A673 (cell line): ENCODE results near the gene HOOK2. TPM values are rescaled to one million over a fixed set of nuclear protein-coding genes. Genes with fewer than 3 reads are reported as not detected.

ENCODE experiments used
- BruUV-seq: library from RNA; stranded (reverse); fragments of 400-500 nt; replicated peaks from 2 replicates; lab custom pipeline; 2021; lab: Mats Ljungman, UMichigan
- CTCF ChIA-PET: fragments of 300-600 bp; sonication (Branson Sonifier 250); formaldehyde crosslinking; loops from one replicate; lab custom pipeline; 2022; ENCODE audit warnings: antibody characterized with exemption; lab: Charles Lee
- POLR2A ChIA-PET: fragments of 300-600 bp; sonication (Branson Sonifier 250); formaldehyde crosslinking; loops from one replicate; lab custom pipeline; 2022; ENCODE audit warnings: antibody characterized with exemption; ENCODE audit not compliant: low non-redundant PET; lab: Charles Lee
- DNase-seq: peaks from one replicate; pipeline ENCODE4 v3.0.0-alpha.2; 2015; ENCODE audit warnings: low spot score
- H3K27ac ChIP-seq: fragments of 200-600 bp; sonication (generic); 2 replicates; pipeline ENCODE4 v1.5.1; 2016; ENCODE audit warnings: mixed run types, low read depth, mild to moderate bottlenecking, mixed read lengths, antibody characterized with exemption, low read length; ENCODE audit not compliant: poor library complexity, severe bottlenecking
- H3K27me3 ChIP-seq: fragments of 200-600 bp; sonication (generic); replicated peaks from 2 replicates; pipeline ENCODE4 v1.6.1; 2017; ENCODE audit warnings: mixed run types, low read depth, mild to moderate bottlenecking, mixed read lengths, antibody characterized with exemption, low read length; ENCODE audit not compliant: insufficient read depth, poor library complexity
- H3K36me3 ChIP-seq: fragments of 200-600 bp; sonication (generic); 2 replicates; pipeline ENCODE4 v1.6.1; 2016; ENCODE audit warnings: mixed run types, mild to moderate bottlenecking, mixed read lengths, antibody characterized with exemption, low read length; ENCODE audit not compliant: insufficient read depth, poor library complexity, severe bottlenecking
- H3K4me1 ChIP-seq: fragments of 200-600 bp; sonication (generic); 2 replicates; pipeline ENCODE4 v1.6.1; 2017; ENCODE audit warnings: mixed run types, mild to moderate bottlenecking, mixed read lengths, antibody characterized with exemption, low read length; ENCODE audit not compliant: insufficient read depth, poor library complexity, severe bottlenecking
- H3K4me3 ChIP-seq: fragments of 200-600 bp; sonication (generic); 2 replicates; pipeline ENCODE4 v1.5.1; 2016; ENCODE audit warnings: low read depth, mixed run types, mild to moderate bottlenecking, mixed read lengths, low read length; ENCODE audit not compliant: poor library complexity, severe bottlenecking
- H3K9me3 ChIP-seq: fragments of 200-600 bp; sonication (generic); 2 replicates; pipeline ENCODE4 v1.6.1; 2016; ENCODE audit warnings: mixed run types, low read depth, mild to moderate bottlenecking, mixed read lengths, antibody characterized with exemption, low read length; ENCODE audit not compliant: poor library complexity, severe bottlenecking
- CTCF ChIP-seq: fragments of 300-800, 200-600 bp; sonication (generic); conservative IDR thresholded peaks from 2 replicates; pipeline ENCODE4 v1.5.1; 2017; ENCODE audit warnings: low read depth, mild to moderate bottlenecking, antibody characterized with exemption, low read length, moderate library complexity, mixed read lengths
- EZH2 ChIP-seq: fragments of 200-600 bp; sonication (generic); IDR thresholded peaks from 2 replicates; pipeline ENCODE4 v1.6.1; 2017; ENCODE audit warnings: borderline replicate concordance, low read depth, mild to moderate bottlenecking, mixed read lengths, antibody characterized with exemption, low read length; ENCODE audit not compliant: poor library complexity, severe bottlenecking
- intact Hi-C: fragments of 100-400 bp; cut with micrococcal nuclease; formaldehyde crosslinking; loops from one replicate; pipeline ENCODE4 v1.10.0; 2022; ENCODE audit not compliant: unreplicated experiment
- total RNA-seq: library from RNA; stranded (reverse); gene quantifications from 2 replicates; pipeline ENCODE4 v1.2.3, GENCODE V29; 2021

Gene HOOK2
- total RNA-seq, 1 experiment from 2014 or later: 25.8 TPM

- no peak for DNase-seq
Observed at GRCh38 chr19:12750851-12751250, 24.5 kb downstream of the HOOK2 start.

GRCh38 chr19:12749938-12750521 lies 25.3 kb downstream of the HOOK2 start:
- H3K9me3 ChIP-seq: no peaks in the 10 kb centered on the region
- intact Hi-C loops: no loop called here
- no peak overlapping the region for H3K4me3 ChIP-seq
- BruUV-seq: no TSS peak
- H3K4me1 ChIP-seq: peaks cover 27% of the 10 kb centered on the region
- CTCF ChIA-PET: interaction anchor here (0.6 kb wide), 1 partner anchor 11 kb away, joined by 5 read pairs; no protein-coding TSS in a partner anchor
- no peak overlapping the region for H3K27ac ChIP-seq
- TF ChIP-seq CTCF (no peak), EZH2 (no peak)
- H3K36me3 ChIP-seq: peaks cover 18% of the 10 kb centered on the region
- peak; percentile 59 for DNase-seq
- H3K27me3 ChIP-seq: peaks cover 9% of the 10 kb centered on the region
- POLR2A ChIA-PET: no interaction called here

More at GRCh38 chr19:12750851-12751250, 24.5 kb downstream of the HOOK2 start:
- H3K4me1 ChIP-seq: peaks cover 27% of the 10 kb centered on the region
- CTCF ChIA-PET: no interaction called here
- H3K27ac ChIP-seq: no peak overlapping the region
- no peak overlapping the region for H3K4me3 ChIP-seq
- no peaks in the 10 kb centered on the region for H3K9me3 ChIP-seq
- peaks cover 9% of the 10 kb centered on the region for H3K27me3 ChIP-seq
- no peak for TF ChIP-seq CTCF
- TF ChIP-seq EZH2: no peak
- no TSS peak for BruUV-seq
- intact Hi-C loops: no loop called here
- POLR2A ChIA-PET: no interaction called here
- peaks cover 10% of the 10 kb centered on the region for H3K36me3 ChIP-seq

GRCh38 chr19:12748489-12748888 lies 26.9 kb downstream of the HOOK2 start:
- Histone ChIP-seq H3K4me3 (no peak overlapping the region), H3K36me3 (peaks cover 18% of the 10 kb centered on the region), H3K9me3 (no peaks in the 10 kb centered on the region), H3K27ac (peak overlapping the region; percentile 53), H3K27me3 (peaks cover 9% of the 10 kb centered on the region), H3K4me1 (peaks cover 27% of the 10 kb centered on the region)
- ChIA-PET POLR2A (no interaction called here), CTCF (no interaction called here)
- no peak for TF ChIP-seq EZH2
- no peak for TF ChIP-seq CTCF
- peak; percentile 64 for DNase-seq
- intact Hi-C loops: no loop called here
- BruUV-seq: no TSS peak
